Caco-2 (cell line): ENCODE results near the gene ORC6. TPM values are rescaled to one million over a fixed set of nuclear protein-coding genes. Genes with fewer than 3 reads are reported as not detected.

Experiments used
- BruUV-seq: library from RNA; stranded (reverse); fragments of 400-500 nt; replicated peaks from 2 replicates; lab custom pipeline; 2021; lab: Mats Ljungman, UMichigan
- CTCF ChIA-PET: fragments of 300-600 bp; sonication (Branson Sonifier 250); formaldehyde crosslinking; loops from one replicate; lab custom pipeline; 2022; ENCODE audit warnings: antibody characterized with exemption; lab: Charles Lee
- POLR2A ChIA-PET: fragments of 300-600 bp; sonication (Branson Sonifier 250); formaldehyde crosslinking; loops from one replicate; lab custom pipeline; 2022; ENCODE audit warnings: antibody characterized with exemption; lab: Charles Lee
- DNase-seq, 2 experiments: peaks; one replicate each; pipeline versions ENCODE4 v3.0.0 to v3.0.0-alpha.2; 2020 to 2022
- H3K27me3 ChIP-seq: replicated peaks from 2 replicates; pipeline ENCODE4 v1.6.0; 2011; ENCODE audit warnings: low read length; ENCODE audit not compliant: control insufficient read depth, insufficient read depth
- H3K36me3 ChIP-seq: 2 replicates; pipeline ENCODE4 v1.5.1; 2011; ENCODE audit warnings: low read length; ENCODE audit not compliant: control insufficient read depth, insufficient read depth
- H3K4me1 ChIP-seq: fragments of 250-450 bp; sonication (Bioruptor Pico); 2 replicates; pipeline ENCODE4 v1.5.1; 2020; ENCODE audit warnings: mild to moderate bottlenecking
- H3K4me3 ChIP-seq: 2 replicates; pipeline ENCODE4 v1.5.1; 2011; ENCODE audit warnings: low read depth, mild to moderate bottlenecking, control low read depth, low read length
- H3K9me3 ChIP-seq: fragments of 250-450 bp; sonication (Bioruptor Pico); 2 replicates; pipeline ENCODE4 v1.5.1; 2020; ENCODE audit warnings: mild to moderate bottlenecking, moderate library complexity
- H3K27ac Mint-ChIP-seq: one replicate; pipeline ENCODE4 v1.8.0; 2022; ENCODE audit warnings: mixed read lengths; ENCODE audit not compliant: unreplicated experiment
- H3K27me3 Mint-ChIP-seq: one replicate; pipeline ENCODE4 v1.8.0; 2022; ENCODE audit warnings: mixed read lengths; ENCODE audit not compliant: insufficient read depth, unreplicated experiment
- H3K36me3 Mint-ChIP-seq: one replicate; pipeline ENCODE4 v1.8.0; 2022; ENCODE audit warnings: mild to moderate bottlenecking, mixed read lengths; ENCODE audit not compliant: insufficient read depth, unreplicated experiment
- H3K4me1 Mint-ChIP-seq: one replicate; pipeline ENCODE4 v1.8.0; 2022; ENCODE audit warnings: low read depth, mixed read lengths; ENCODE audit not compliant: unreplicated experiment
- H3K4me3 Mint-ChIP-seq: one replicate; pipeline ENCODE4 v1.8.0; 2022; ENCODE audit warnings: mild to moderate bottlenecking, moderate library complexity, mixed read lengths; ENCODE audit not compliant: unreplicated experiment
- H3K9me3 Mint-ChIP-seq: one replicate; pipeline ENCODE4 v1.8.0; 2022; ENCODE audit warnings: mixed read lengths; ENCODE audit not compliant: unreplicated experiment
- intact Hi-C: fragments of 100-400 bp; cut with micrococcal nuclease; formaldehyde crosslinking; loops from one replicate; pipeline ENCODE4 v1.10.0; 2022; ENCODE audit not compliant: unreplicated experiment
- total RNA-seq: library from RNA; stranded (reverse); gene quantifications from 2 replicates; pipeline ENCODE4 v1.2.3, GENCODE V29; 2022
- TF ChIP-seq, protein P1 (sequence below), 2 experiments: fragments of 200-600 bp in 1 of 2; IDR thresholded peaks; 1 replicate in 1 of 2; 2 replicates in 1 of 2; pipeline versions ENCODE4 v1.5.1 to v1.8.0; 2011 to 2022; ENCODE audit warnings: antibody characterized with exemption in 1 of 2, control low read depth in 1 of 2, inconsistent platforms in 1 of 2, low read depth in 1 of 2, low read length in 1 of 2, mild to moderate bottlenecking in 1 of 2, moderate library complexity in 1 of 2; ENCODE audit not compliant: insufficient read depth in 1 of 2, severe bottlenecking in 1 of 2, unreplicated experiment in 1 of 2

ORC6 gene
- total RNA-seq, 1 experiment from 2014 or later: 56.3 TPM

GRCh38 chr16:46711106-46712058, 21.9 kb downstream of the ORC6 start:
- H3K36me3 ChIP-seq: no peaks in the 10 kb centered on the region
- H3K4me1 Mint-ChIP-seq: peaks cover 10% of the 10 kb centered on the region
- no peak for DNase-seq
- intact Hi-C loops: no loop called here
- H3K4me3 ChIP-seq: no peak overlapping the region
- no peaks in the 10 kb centered on the region for H3K9me3 Mint-ChIP-seq
- no TSS peak for BruUV-seq
- no peaks in the 10 kb centered on the region for H3K27me3 Mint-ChIP-seq
- CTCF ChIA-PET: no interaction called here
- H3K27ac Mint-ChIP-seq: no peak overlapping the region
- H3K4me3 Mint-ChIP-seq: no peak overlapping the region
- POLR2A ChIA-PET: no interaction called here
- TF ChIP-seq, protein P1, sequence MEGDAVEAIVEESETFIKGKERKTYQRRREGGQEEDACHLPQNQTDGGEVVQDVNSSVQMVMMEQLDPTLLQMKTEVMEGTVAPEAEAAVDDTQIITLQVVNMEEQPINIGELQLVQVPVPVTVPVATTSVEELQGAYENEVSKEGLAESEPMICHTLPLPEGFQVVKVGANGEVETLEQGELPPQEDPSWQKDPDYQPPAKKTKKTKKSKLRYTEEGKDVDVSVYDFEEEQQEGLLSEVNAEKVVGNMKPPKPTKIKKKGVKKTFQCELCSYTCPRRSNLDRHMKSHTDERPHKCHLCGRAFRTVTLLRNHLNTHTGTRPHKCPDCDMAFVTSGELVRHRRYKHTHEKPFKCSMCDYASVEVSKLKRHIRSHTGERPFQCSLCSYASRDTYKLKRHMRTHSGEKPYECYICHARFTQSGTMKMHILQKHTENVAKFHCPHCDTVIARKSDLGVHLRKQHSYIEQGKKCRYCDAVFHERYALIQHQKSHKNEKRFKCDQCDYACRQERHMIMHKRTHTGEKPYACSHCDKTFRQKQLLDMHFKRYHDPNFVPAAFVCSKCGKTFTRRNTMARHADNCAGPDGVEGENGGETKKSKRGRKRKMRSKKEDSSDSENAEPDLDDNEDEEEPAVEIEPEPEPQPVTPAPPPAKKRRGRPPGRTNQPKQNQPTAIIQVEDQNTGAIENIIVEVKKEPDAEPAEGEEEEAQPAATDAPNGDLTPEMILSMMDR (IDR thresholded peaks at IDR 0.05; ENCODE audit: insufficient read depth in 1 of 2, low read depth in 1 of 2, low read length in 1 of 2, severe bottlenecking in 1 of 2, unreplicated experiment in 1 of 2): no peak
- H3K9me3 ChIP-seq: no peaks in the 10 kb centered on the region
- no peaks in the 10 kb centered on the region for H3K27me3 ChIP-seq
- peaks cover 14% of the 10 kb centered on the region for H3K4me1 ChIP-seq
- H3K36me3 Mint-ChIP-seq: no peaks in the 10 kb centered on the region

- no TSS peak for BruUV-seq
- H3K9me3 Mint-ChIP-seq: no peaks in the 10 kb centered on the region
- H3K4me3 Mint-ChIP-seq: no peak overlapping the region
- no peak overlapping the region for H3K27ac Mint-ChIP-seq
- no peak overlapping the region for H3K4me3 ChIP-seq
- intact Hi-C loops: no loop called here
- H3K27me3 ChIP-seq: no peaks in the 10 kb centered on the region
- ChIA-PET CTCF (no interaction called here), POLR2A (no interaction called here)
- H3K27me3 Mint-ChIP-seq: no peaks in the 10 kb centered on the region
- TF ChIP-seq, protein P1 (IDR thresholded peaks at IDR 0.05; ENCODE audit: insufficient read depth in 1 of 2, low read depth in 1 of 2, low read length in 1 of 2, severe bottlenecking in 1 of 2, unreplicated experiment in 1 of 2): no peak
- H3K36me3 ChIP-seq: no peaks in the 10 kb centered on the region
- DNase-seq: no peak
- no peaks in the 10 kb centered on the region for H3K36me3 Mint-ChIP-seq
- H3K4me1 Mint-ChIP-seq: no peaks in the 10 kb centered on the region
- no peaks in the 10 kb centered on the region for H3K9me3 ChIP-seq
- H3K4me1 ChIP-seq: no peaks in the 10 kb centered on the region
These were observed 23.5 kb downstream of the ORC6 start for GRCh38 chr16:46712911-46713310.

DNA sequence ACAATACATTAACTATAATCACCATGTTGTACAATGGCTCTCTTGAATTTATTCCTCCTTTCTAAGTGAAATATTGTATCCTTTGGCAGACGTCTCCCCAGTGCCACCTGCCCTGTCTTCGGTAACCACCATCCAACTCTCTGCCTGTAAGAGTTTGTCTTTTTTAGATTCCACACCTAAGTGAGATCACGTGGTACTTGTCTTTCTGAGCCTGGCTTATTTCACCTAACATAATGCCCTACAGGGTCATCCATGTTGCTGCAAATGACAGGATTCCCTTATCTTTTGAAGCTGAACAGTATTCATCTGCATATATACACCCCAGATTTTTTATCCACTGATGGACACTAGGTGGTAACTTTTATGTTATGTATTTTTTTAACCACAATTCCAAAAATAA, 24.2 kb downstream of the ORC6 start:
- POLR2A ChIA-PET: no interaction called here
- TF ChIP-seq, protein P1 (IDR thresholded peaks at IDR 0.05; ENCODE audit: insufficient read depth in 1 of 2, low read depth in 1 of 2, low read length in 1 of 2, severe bottlenecking in 1 of 2, unreplicated experiment in 1 of 2): no peak

More for the DNA sequence above, 24.2 kb downstream of the ORC6 start:
- H3K36me3 ChIP-seq: no peaks in the 10 kb centered on the region
- H3K9me3 ChIP-seq: no peaks in the 10 kb centered on the region
- CTCF ChIA-PET: no interaction called here
- H3K36me3 Mint-ChIP-seq: no peaks in the 10 kb centered on the region
- no peaks in the 10 kb centered on the region for H3K4me1 Mint-ChIP-seq
- H3K4me3 Mint-ChIP-seq: no peak overlapping the region
- no peaks in the 10 kb centered on the region for H3K27me3 ChIP-seq
- H3K9me3 Mint-ChIP-seq: no peaks in the 10 kb centered on the region
- DNase-seq: no peak
- H3K4me1 ChIP-seq: no peaks in the 10 kb centered on the region
- no TSS peak for BruUV-seq
- H3K27ac Mint-ChIP-seq: no peak overlapping the region
- H3K27me3 Mint-ChIP-seq: no peaks in the 10 kb centered on the region
- intact Hi-C loops: no loop called here
- no peak overlapping the region for H3K4me3 ChIP-seq
